GM18498 (cell line): Measurements from ENCODE around the gene ZNF865.

Experiments
- ATAC-seq: cut with Tn5 transposase; IDR thresholded peaks from one replicate; pipeline ENCODE4 v1.9.1; 2021; ENCODE audit warnings: mild to moderate bottlenecking, moderate library complexity; ENCODE audit not compliant: unreplicated experiment

Gene ZNF865

GRCh38 chr19:55656988-55657747 is 51.7 kb downstream of the ZNF865 start:
- ATAC-seq: no peak

- ATAC-seq: no peak
Observed at GRCh38 chr19:55658846-55659459, 53.5 kb downstream of the ZNF865 start.

GRCh38 chr19:55659822-55660221 is 54.4 kb downstream of the ZNF865 start:
- no peak for ATAC-seq

- no peak for ATAC-seq
Observed at GRCh38 chr19:55660404-55660803, 55.0 kb downstream of the ZNF865 start.

GRCh38 chr19:55660991-55661390 is 55.5 kb downstream of the ZNF865 start:
- no peak for ATAC-seq

GRCh38 chr19:55661826-55662225 is 56.4 kb downstream of the ZNF865 start:
- no peak for ATAC-seq

- ATAC-seq: no peak
Observed at GRCh38 chr19:55663846-55664536, 58.5 kb downstream of the ZNF865 start.

GRCh38 chr19:55666343-55667005 is 61.0 kb downstream of the ZNF865 start:
- ATAC-seq: no peak
